NCI-H526 treated with DMSO at 0.1 percent for 48 hours (cell line): ENCODE measurements around the gene POLK.
"Not testable (repeated sequence)": the region's sequence is repeated elsewhere in the genome, so short reads cannot be mapped to it uniquely, and the experiment has no call there.

ENCODE experiments used
- DNase-seq: peaks from one replicate; lab custom pipeline; 2025; lab: John Stamatoyannopoulos, UW

POLK gene

GRCh38 chr5:75511435-75512382 lies at the start of gene POLK, which contains the start of gene CERT1:
Gene POLK (plus strand): TSS chr5:75511891.
Gene CERT1 (minus strand): TSS chr5:75511629. CDS start chr5:75511207, 422 bp downstream.
- peak; percentile 92 for DNase-seq

- DNase-seq, result no peak
Measured at GRCh38 chr5:75463726-75464125, 48.0 kb upstream of the POLK start.

- DNase-seq, result no peak
Measured at GRCh38 chr5:75465480-75465879, 46.2 kb upstream of the POLK start.

- no peak for DNase-seq
Measured at GRCh38 chr5:75466006-75466716, 45.5 kb upstream of the POLK start.

DNA sequence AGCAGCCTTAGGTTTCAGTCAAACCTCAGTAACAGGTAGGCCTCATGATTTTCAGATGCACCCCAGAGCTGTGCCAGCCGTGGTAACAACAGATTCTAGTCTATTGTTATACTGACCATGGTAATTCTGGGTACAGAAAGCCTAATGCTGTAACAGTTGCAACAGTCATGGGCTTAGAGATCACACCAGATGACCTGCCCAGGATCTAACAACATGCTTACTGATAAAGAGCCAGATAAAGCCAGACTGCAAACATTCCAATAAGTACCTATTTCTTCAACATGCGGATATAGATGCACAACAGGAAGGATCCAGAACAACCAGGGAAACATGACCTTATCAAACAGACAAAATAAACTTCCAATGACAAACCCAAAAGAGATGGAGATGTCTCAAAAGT lies 43.1 kb upstream of the POLK start:
- DNase-seq, result no peak

GRCh38 chr5:75469017-75469416 lies 42.7 kb upstream of the POLK start:
- DNase-seq, result no peak

DNA sequence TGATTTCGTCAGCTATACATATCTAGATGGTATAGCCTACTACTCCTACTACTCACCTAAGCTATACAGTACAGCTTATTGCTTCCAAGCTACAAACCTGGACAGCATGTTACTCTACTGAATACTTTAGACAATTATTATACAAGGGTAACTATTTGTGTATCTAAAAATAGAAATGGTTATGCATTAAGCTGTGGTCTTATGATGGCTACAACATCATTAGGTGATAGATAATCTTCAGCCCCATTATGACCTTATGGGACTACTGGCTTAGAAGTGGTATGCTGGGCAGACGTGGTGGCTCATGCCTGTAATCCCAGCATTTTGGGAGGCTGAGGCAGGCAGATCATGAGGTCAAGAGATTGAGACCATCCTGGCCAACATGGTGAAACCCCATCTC lies 40.5 kb upstream of the POLK start:
- DNase-seq, result no peak

GRCh38 chr5:75472973-75473372 lies 38.7 kb upstream of the POLK start:
- DNase-seq, result no peak

DNA sequence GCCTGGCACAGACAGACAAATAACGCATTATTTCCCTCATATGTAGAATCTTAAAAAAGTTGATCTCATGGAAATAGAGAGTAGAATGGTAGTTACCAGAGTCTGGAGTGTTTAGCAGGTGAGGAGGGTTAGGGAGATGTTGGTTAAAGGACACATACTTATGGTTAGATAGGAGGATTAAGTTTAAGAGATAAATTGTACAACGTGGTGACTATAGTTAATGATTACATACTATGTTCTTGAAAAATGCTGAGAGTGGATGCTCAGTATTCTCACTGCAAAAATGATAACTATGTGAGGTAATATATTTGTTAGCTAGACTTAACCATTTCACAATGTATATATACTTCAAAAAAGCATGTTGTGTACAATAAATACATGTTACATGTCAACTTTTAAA lies 38.2 kb upstream of the POLK start:
- no peak for DNase-seq

GRCh38 chr5:75475364-75475763 lies 36.3 kb upstream of the POLK start:
- no peak for DNase-seq

- no peak for DNase-seq
Measured at GRCh38 chr5:75481024-75481423, 30.7 kb upstream of the POLK start.

DNA sequence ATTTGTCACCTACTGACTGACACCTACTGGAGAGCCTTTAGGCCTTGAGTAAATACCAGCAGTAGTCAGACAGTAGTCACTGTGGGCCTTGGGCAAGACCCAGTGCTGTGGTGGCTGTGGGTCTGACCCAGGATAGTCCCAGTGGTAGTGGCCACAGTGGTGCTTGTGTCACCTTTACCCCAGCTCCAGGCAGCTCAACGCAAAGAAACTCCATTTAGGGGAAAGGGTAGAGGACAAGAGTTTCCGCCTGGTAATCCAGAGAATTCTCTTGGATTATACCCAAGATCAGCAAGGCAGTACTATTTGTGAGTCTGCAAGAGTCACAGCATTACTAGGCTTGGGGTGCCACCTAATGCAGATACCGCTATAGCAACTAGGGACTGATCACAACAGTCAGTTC lies 29.2 kb upstream of the POLK start:
- DNase-seq, result no peak

DNA sequence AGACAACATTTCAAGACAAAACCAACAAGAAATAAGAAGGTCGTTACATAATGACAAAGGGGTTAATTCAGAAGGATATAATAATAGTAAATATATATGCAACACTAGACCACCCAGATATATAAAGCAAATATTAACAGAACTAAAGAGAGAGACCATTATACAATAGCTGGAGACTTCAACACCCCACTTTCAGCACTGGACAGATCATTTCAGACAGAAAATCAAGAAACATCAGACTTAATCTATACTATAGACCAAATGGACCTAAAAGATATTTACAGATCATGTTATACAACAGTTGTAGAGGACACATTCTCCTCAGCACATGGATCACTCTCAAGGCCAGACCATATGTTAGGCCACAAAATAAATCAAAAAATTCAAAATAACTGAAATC lies 27.1 kb upstream of the POLK start:
- no peak for DNase-seq

GRCh38 chr5:75489847-75490246 lies 21.8 kb upstream of the POLK start:
- not testable (repeated sequence) for DNase-seq

DNA sequence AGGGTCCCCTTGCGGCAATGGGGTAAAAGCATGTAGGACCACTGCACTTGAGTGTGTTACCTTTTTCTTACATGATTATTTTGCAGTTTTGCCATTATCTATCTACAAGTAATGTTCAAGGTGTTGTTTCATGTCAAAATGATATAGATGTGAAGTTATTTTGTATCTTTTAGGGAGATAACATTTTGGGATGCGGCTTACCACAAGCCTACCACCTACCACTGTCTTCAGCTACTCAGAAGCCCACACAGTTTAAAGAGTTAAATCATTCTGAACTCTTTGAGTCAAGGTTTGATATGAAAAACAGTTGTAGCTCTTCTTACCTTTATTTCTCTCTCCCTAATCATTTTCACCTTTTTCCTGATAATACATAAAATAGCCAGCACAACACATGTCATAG lies 20.1 kb upstream of the POLK start:
- DNase-seq, result no peak

DNA sequence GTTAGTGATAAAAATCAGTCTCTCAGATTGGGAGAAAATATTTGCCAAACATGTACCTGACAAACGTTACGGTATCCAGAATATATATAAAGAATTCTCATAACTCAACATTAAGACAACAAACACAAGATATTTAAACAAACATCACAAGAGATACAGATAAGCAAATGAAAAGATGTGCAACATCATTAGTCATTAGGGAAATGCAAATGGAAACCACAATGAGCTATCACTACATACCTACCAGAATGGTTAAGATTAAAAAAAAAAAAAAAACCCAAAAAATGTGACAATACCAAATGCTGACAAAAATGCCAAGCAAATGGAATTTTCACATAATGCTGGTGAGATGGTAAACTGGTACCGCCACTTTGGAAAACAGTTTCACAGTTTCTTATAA lies 15.7 kb upstream of the POLK start:
- DNase-seq, result peak; percentile 36

GRCh38 chr5:75498208-75498777 lies 13.4 kb upstream of the POLK start:
- no peak for DNase-seq

DNA sequence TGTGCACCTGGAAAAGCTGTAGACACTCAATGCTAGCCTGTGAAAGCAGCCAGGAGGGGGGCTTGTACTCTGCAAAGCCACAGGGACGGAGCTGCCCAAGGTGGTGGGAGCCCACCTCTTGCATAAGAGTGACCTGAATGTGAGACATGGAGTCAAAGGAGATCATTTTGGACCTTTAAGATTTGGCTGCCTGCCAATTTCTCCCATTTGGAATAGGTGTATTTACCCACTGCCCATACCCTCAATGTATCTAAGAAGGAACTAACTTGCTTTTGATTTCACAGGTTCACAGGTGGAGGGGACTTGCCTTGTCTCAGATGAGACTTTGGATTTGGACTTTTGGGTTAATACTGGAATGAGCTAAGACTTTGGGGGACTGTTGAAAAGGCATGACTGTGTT lies 12.8 kb upstream of the POLK start:
- not testable (repeated sequence) for DNase-seq

DNA sequence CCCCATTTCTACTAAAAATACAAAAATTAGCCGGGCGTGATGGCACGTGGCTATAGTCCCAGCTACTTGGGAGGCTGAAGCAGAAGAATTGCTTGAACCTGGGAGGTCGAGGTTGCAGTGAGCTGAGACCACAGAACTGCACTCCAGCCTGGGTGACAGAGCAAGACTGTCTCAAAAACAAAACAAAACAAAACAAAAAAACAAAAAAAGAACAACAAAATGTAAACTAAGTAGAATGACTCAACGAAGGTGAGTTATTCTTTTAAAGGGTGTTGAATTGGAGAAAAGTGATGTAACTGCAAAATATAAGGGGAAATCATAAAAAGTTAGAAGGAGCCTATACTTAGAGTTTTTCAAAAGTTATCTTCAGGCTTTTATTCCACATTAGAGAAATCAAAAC lies 6.6 kb upstream of the POLK start:
- DNase-seq, result not testable (repeated sequence)

DNA sequence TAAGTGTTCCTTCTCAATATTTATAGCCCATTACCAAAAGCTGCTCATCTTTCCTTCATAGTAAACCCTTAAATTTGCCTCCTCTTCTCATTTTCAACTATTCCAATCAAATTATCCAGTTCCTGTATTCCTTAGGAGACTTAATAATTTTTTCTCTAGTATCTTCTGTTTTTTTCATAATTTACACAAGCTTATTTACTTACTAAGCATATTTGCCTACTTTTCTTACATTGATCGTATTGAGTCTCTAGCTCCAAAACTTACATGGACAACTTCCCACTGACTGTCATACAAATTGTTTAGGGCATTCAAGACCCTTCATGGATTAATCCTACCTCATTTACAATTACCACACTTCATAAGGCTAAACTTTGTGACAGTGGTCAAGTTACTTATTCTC lies 3.9 kb upstream of the POLK start:
- no peak for DNase-seq

GRCh38 chr5:75509546-75509945 lies 2.1 kb upstream of the POLK start:
- no peak for DNase-seq

DNA sequence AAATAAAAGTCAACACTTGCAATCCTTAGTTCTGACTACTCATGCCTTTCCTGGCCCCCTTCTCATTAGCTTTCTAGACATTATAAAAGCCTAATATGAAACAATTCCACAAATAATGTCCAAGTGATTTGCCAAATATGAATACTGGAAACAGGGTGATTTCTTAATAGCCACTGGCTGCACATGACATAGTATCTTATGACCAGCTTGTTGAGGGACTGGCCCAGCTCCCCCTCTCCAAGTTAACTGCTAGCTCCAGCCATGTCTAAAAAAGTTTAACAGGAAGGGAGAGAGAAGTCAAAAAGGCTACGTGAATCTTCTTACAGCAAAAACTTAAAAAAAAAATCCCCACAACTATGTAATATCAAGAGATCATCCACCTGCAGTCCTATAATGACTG lies 1.7 kb upstream of the POLK start:
- no peak for DNase-seq

GRCh38 chr5:75510417-75510835 lies 1.3 kb upstream of the POLK start:
- no peak for DNase-seq
